MCF 10A (cell line): ENCODE data around the gene FBP1. TPM values are rescaled to one million over a fixed set of nuclear protein-coding genes. Genes with fewer than 3 reads are reported as not detected.

Experiments used
- BruUV-seq: library from RNA; stranded (reverse); fragments of 400-500 nt; replicated peaks from 2 replicates; lab custom pipeline; 2021; lab: Mats Ljungman, UMichigan
- CTCF ChIA-PET: fragments of 300-600 bp; sonication (Branson Sonifier 250); formaldehyde crosslinking; extraction: SDS; loops from one replicate; lab custom pipeline; 2021; ENCODE audit warnings: antibody characterized with exemption, inconsistent platforms; lab: Yijun Ruan, JAX
- POLR2A ChIA-PET: fragments of 300-600, 350-650 bp; sonication (Branson Sonifier 250); formaldehyde crosslinking; extraction: SDS; loops from one replicate; lab custom pipeline; 2020; ENCODE audit warnings: antibody characterized with exemption, inconsistent platforms; lab: Yijun Ruan, JAX
- DNase-seq: peaks from one replicate; pipeline ENCODE4 v3.0.0-alpha.2; 2018; ENCODE audit not compliant: unreplicated experiment
- H3K27ac Mint-ChIP-seq: one replicate; pipeline ENCODE4 v1.8.0; 2022; ENCODE audit warnings: mild to moderate bottlenecking, low read depth, mixed read lengths; ENCODE audit not compliant: unreplicated experiment
- H3K27me3 Mint-ChIP-seq: one replicate; pipeline ENCODE4 v1.8.0; 2022; ENCODE audit warnings: mixed read lengths; ENCODE audit not compliant: insufficient read depth, unreplicated experiment
- H3K36me3 Mint-ChIP-seq: one replicate; pipeline ENCODE4 v1.8.0; 2022; ENCODE audit warnings: mild to moderate bottlenecking, moderate library complexity, mixed read lengths; ENCODE audit not compliant: insufficient read depth, unreplicated experiment
- H3K4me1 Mint-ChIP-seq: one replicate; pipeline ENCODE4 v1.8.0; 2022; ENCODE audit warnings: mixed read lengths; ENCODE audit not compliant: insufficient read depth, unreplicated experiment
- H3K4me3 Mint-ChIP-seq: one replicate; pipeline ENCODE4 v1.8.0; 2022; ENCODE audit warnings: mild to moderate bottlenecking, moderate library complexity, mixed read lengths; ENCODE audit not compliant: unreplicated experiment
- H3K9me3 Mint-ChIP-seq: one replicate; pipeline ENCODE4 v1.8.0; 2022; ENCODE audit warnings: mixed read lengths; ENCODE audit not compliant: unreplicated experiment
- CTCF ChIP-seq: fragments of 200-600 bp; IDR thresholded peaks from one replicate; pipeline ENCODE4 v1.8.0; 2022; ENCODE audit warnings: antibody characterized with exemption, mild to moderate bottlenecking; ENCODE audit not compliant: unreplicated experiment
- intact Hi-C: fragments of 100-400 bp; cut with micrococcal nuclease; formaldehyde crosslinking; loops from 2 replicates; pipeline ENCODE4 v1.14.1; 2022
- total RNA-seq: library from RNA; stranded (reverse); gene quantifications from 2 replicates; pipeline ENCODE4 v1.2.3, GENCODE V29; 2022

Gene FBP1
- total RNA-seq, 1 experiment from 2014 or later: not detected

- Mint-ChIP-seq H3K4me3 (no peak overlapping the region), H3K27ac (no peak overlapping the region), H3K27me3 (peaks cover 26% of the 10 kb centered on the region), H3K4me1 (no peaks in the 10 kb centered on the region), H3K36me3 (peaks cover 4% of the 10 kb centered on the region), H3K9me3 (no peaks in the 10 kb centered on the region)
- no peak for TF ChIP-seq CTCF
- CTCF ChIA-PET: no interaction called here
- BruUV-seq: no TSS peak
- DNase-seq: no peak
- intact Hi-C loops: no loop called here
- POLR2A ChIA-PET: no interaction called here
Measured at GRCh38 chr9:94577571-94577970, 61.7 kb downstream of the FBP1 start.

- intact Hi-C loops: no loop called here
- Mint-ChIP-seq H3K27me3 (peaks cover 31% of the 10 kb centered on the region), H3K27ac (no peak overlapping the region), H3K4me1 (no peaks in the 10 kb centered on the region), H3K36me3 (no peaks in the 10 kb centered on the region), H3K4me3 (no peak overlapping the region), H3K9me3 (no peaks in the 10 kb centered on the region)
- no TSS peak for BruUV-seq
- ChIA-PET CTCF (no interaction called here), POLR2A (no interaction called here)
- no peak for TF ChIP-seq CTCF
- DNase-seq: no peak
Measured at GRCh38 chr9:94577036-94577435, 62.3 kb downstream of the FBP1 start.

- ChIA-PET CTCF (no interaction called here), POLR2A (no interaction called here)
- no peak for DNase-seq
- no peak for TF ChIP-seq CTCF
- Mint-ChIP-seq H3K27me3 (peaks cover 38% of the 10 kb centered on the region), H3K4me1 (no peaks in the 10 kb centered on the region), H3K9me3 (no peaks in the 10 kb centered on the region), H3K27ac (no peak overlapping the region), H3K36me3 (no peaks in the 10 kb centered on the region), H3K4me3 (no peak overlapping the region)
- intact Hi-C loops: no loop called here
- BruUV-seq: no TSS peak
Measured at GRCh38 chr9:94576131-94576530, 63.2 kb downstream of the FBP1 start.

- Mint-ChIP-seq H3K27me3 (peaks cover 39% of the 10 kb centered on the region), H3K4me1 (no peaks in the 10 kb centered on the region), H3K36me3 (no peaks in the 10 kb centered on the region), H3K4me3 (no peak overlapping the region), H3K9me3 (no peaks in the 10 kb centered on the region), H3K27ac (no peak overlapping the region)
- ChIA-PET POLR2A (interaction anchor here (0.6 to 0.7 kb wide), 2 partner anchors 539 to 657 kb away, joined by 3 read pairs; no protein-coding TSS in a partner anchor), CTCF (interaction anchor here (0.6 to 0.7 kb wide), 2 partner anchors 85 to 322 kb away, joined by 3 to 4 read pairs; no protein-coding TSS in a partner anchor)
- no TSS peak for BruUV-seq
- intact Hi-C loops: no loop called here
- TF ChIP-seq CTCF: no peak
- no peak for DNase-seq
Measured at GRCh38 chr9:94568972-94569712, 70.2 kb downstream of the FBP1 start.
